Stimulated activated CD8-positive, alpha-beta memory T cell treated with anti-CD3 and anti-CD28 coated beads, Interleukin-7, amount 100 ng/mL, for 24 hours (primary cell): ENCODE data around the gene ZC3H4.
"Not testable (repeated sequence)": the region's sequence is repeated elsewhere in the genome, so short reads cannot be mapped to it uniquely, and the experiment has no call there.

Source experiments
- DNase-seq: peaks from one replicate; pipeline ENCODE4 v3.0.0-alpha.2; 2020; ENCODE audit warnings: low read depth

Gene ZC3H4

DNA sequence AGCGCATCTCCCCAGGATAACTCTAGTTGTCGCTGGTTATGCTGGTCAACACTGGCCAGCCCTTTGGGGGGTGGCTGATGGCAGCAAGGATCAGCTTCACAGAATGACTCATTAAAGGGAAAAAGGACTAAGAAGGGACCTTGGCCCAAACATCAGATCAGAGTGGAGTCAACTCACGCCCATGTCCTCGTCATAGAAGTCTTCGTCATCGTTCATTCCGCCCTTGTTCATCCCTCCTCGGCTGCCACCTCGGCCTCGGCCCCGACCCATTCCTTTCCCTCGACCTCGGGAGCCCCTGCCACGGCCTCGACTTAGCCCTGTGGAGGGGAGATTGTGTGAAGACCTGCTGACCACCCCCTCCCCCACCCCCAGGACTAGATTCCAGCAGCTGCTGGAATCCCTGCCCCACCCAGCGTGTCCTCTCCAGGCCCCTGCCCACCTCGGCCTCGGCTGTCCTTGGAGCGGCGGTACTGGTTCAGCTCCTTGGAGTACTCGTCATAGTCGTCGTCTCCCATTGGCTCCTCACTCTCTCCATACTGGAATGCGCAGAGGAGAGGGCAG lies 28.6 kb downstream of the ZC3H4 start:
- no peak for DNase-seq

DNA sequence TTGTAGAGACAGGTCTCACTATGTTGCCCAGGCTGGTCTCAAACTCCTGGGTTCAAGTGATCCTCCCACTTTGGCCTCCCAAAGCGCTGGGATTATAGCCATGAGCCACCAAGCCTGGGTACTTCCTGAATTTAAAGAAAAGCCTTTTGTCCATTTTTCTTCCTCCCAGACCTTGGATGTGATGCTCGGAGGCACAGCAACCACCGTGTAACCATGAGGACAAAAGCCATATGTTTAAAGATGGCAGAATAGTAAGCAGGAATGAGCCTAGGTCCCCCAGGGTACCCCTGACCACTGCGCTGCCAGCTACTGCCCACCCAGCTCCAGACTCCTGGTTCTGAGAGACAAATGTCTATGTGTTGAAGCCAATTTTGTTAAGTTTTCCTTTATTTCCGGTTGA lies 31.1 kb downstream of the ZC3H4 start:
- DNase-seq: no peak

- no peak for DNase-seq
These were observed 32.5 kb downstream of the ZC3H4 start for GRCh38 chr19:47081095-47081494.

- not testable (repeated sequence) for DNase-seq
These were observed 35.2 kb downstream of the ZC3H4 start for GRCh38 chr19:47078351-47078750.

GRCh38 chr19:47075941-47076340 lies 37.6 kb downstream of the ZC3H4 start:
- no peak for DNase-seq

DNA sequence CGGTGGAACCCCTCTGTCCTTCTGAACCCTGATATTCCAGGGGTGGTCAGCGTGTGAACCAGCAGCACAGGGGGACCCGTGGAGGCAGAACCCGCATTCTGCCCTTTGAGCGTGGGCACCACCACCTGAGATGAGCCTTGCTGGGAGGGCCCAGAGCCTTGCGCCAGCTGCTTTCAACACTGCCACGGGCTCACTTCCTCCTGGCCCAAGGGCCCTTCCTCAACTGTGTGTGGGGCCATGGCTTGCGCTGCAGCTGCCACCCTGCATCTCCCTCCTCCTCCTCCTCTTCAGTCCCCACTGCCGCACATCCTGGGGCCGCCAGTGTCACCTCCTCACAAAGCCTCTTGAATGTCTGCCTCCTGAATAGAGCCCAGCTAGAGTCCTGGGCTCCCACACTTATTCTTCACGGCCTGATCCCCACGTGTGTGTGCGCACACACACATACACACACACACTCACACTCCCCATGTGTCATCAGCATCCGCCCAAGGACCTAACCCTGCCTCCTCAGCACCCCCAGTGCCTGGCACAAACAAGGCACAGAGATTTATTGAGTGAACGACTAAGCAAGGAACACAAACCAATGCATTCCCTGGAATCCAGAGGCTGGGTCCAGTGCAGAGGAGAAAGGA lies 38.3 kb downstream of the ZC3H4 start:
- DNase-seq: no peak

DNA sequence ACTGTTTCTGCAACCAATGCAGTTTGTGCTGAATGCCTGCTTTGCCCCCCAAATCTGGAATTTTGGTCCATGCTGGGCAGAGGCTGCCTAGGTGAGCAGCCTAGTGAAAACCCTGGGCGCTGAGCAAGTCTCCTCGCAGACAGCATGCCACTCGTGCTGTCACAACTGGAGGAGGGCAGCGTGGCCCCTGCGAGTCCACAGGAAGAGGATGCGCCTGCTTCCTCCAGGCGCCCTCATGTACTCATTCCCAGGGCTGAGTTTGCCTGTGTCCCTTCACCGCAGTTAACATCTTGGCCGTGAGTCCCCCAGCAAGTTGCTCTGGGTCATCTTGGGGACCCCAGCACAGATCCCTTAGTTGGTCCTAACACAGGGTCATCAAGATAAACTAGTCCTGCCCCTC lies 39.0 kb downstream of the ZC3H4 start:
- no peak for DNase-seq

GRCh38 chr19:47073574-47073973 lies 40.0 kb downstream of the ZC3H4 start:
- DNase-seq: no peak

GRCh38 chr19:47072323-47072722 lies 41.3 kb downstream of the ZC3H4 start:
- no peak for DNase-seq

GRCh38 chr19:47071731-47072130 lies 41.8 kb downstream of the ZC3H4 start:
- DNase-seq: no peak

DNA sequence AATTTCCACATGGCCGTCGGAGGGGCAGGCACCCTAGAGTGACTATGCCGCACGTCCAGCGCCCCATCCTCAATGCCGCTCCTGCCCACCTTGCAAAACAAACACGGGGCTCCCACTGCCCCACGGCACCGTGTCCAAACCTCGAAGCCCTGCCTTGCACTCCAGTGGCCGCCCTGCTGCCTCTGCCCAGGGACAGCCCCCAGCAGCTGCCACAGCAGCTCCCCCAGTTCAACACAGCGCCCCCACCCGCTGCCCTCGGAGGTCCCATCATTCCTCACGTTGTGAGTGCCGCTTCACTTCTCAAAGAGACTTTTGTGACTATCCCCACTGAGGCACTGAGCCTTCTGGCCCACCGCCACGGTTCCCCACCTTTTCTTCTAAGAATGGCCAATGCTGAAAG lies 42.8 kb downstream of the ZC3H4 start:
- no peak for DNase-seq

GRCh38 chr19:47069795-47070194 lies 43.8 kb downstream of the ZC3H4 start:
- no peak for DNase-seq

- no peak for DNase-seq
These were observed 44.6 kb downstream of the ZC3H4 start for GRCh38 chr19:47068876-47069406.

DNA sequence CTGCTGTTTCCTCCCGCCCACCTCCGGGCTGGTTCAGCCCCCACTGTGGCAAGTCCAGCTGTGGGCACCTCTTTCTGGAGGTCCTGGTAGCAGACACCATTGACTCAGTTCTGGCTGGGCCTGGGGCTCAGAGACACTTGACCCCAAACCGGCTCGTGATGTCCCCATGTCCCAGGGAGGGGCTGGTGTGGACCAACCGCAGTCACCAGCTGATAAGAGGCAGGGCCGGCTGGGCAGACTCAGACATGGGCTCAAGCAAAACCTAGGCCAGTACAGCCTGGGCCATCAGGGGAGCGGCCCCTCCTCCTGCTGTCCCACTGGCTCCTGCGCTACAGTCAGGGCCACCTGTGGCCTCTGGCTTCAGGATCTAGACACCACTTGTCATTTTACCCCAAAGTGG lies 45.3 kb downstream of the ZC3H4 start:
- no peak for DNase-seq

- no peak for DNase-seq
These were observed 46.2 kb downstream of the ZC3H4 start for GRCh38 chr19:47067215-47067847.

DNA sequence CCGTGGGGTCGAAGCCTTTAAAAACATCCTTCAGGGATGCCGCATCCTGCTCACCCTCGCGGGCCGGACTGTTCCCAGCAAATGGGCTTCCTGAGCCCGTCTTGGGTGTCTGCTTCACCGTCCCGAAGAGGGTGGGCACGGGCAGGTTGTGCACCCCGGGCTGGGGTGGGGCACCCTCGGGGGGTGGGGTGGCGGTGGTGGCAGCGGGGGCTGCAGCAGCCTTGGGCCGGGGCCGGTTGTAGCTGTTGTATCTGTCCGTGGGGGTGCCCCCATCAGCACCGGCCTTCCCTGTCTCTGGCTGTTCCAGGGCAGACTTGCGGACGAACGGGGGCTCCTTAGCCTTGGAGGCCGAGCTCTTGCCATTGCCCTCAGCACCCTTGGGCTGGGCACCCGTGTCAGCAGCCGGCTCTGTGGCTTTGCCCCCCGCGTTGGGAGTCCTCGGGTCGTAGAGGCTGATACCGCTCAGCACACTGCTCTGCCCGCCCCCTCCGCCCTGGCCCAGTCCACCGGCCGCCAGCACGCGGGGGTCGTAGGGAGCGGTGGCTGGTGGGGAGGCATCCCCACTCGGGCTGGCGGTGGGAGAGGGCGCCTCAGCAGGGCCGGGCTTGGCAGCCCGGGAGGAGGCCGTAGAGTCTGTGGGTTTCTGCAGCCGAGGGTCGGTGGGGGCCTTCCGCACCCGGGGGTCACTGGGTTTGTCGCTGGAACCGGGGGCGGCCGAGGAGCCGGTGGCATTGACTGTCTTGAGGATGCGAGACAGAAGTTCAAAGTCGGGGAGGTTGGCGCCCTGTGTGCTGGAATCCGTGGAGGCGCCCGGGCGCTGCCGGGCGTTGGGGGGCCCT lies 47.0 kb downstream of the ZC3H4 start:
- no peak for DNase-seq

GRCh38 chr19:47065242-47065641 lies 48.3 kb downstream of the ZC3H4 start:
- no peak for DNase-seq

DNA sequence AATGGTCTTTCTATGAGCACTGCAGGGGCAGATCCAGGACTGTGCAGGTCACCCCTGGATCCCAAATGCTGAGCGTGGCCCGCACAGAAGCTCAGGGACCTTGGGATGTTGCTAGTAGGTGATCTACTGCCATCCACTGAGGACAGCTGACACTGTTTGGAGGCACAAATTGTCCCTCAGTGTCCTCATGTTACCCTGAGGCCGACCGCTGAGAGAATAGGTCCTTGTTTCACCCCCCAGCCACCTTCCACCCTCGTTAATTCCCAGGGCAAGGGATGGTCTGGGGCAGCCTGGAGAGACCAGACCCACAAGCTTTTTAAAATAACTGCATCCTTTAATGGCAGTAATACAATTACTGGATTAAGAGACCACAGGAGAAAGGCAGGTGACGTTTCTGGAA lies 49.7 kb downstream of the ZC3H4 start:
- DNase-seq: no peak

DNA sequence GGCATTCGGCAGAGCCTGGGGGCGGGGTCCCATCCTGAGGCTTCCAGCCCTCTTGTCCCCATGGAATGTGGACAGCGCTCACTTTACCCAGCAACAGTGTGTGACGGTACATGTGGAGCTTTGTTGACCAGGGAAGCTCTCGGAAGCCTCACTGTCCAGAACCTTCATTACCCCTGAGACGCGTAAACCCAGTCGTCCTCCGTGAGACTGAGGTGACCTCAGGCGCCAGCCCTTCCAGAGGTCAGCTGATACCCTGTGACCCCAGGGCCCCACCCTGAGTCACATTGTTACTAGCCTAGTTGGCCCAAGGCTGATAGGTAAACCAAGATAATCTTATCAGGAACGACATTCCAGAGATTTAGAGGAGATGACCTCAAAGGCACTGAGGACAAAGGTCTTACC lies 55.0 kb downstream of the ZC3H4 start:
- no peak for DNase-seq

- no peak for DNase-seq
These were observed 56.2 kb downstream of the ZC3H4 start for GRCh38 chr19:47057328-47057727.

DNA sequence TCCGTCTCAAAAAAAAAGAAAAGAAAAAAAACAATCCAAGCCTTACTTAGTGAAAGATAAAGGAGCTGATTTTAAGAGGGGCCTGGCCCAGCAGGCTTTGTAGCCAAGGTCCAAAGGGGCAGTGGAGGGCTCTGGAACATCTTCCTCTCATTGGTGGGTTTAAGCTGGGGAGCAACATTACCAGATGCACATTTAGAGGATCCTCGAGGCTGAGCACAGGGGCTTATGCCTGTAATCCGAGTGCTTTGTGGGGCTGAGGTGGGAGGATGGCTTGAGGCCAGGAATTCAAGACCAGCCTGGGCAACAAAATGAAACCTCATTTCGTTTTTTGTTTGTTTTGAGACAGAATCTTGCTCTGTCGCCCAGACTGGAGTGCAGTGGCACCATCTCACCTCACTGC lies 57.2 kb downstream of the ZC3H4 start:
- DNase-seq: no peak

DNA sequence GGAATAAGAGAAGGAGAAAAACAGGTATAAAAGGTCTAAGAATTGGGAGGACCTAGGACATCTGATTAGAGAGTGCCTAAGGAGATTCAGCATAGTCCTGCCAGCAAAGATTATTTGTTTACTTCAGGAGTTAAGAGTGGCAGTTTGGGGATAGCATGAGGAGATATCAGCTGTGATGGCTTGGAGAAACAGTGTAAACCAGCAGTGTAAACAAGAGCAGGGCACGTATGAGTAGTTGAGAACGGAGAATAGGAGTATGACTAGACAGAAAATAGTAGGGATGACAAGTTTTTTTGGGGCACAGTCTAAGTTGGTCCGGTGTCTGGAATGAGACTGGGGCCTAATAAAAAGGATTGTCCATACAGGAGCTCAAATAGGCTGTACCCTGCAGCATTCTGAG lies 63.0 kb downstream of the ZC3H4 start:
- DNase-seq: not testable (repeated sequence)

DNA sequence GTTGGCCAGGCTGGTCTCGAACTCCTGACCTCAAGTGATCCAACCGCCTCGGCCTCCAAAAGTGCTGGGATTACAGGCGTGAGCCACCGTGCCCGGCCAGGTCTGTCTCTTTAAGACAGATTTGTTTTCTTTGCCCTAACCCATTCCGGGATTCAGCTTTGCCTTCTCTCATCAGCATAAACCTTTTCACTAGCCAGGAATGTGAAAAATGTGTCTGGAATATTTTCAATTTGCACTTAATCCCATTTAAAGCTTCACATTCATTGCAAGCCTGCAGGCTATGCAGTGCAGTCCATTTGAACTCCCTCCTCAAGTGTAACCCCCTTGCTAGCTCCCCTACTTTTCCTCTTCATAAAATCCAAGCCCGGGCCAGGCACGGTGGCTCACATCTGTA lies 64.3 kb downstream of the ZC3H4 start:
- no peak for DNase-seq
